K562 (cell line): ENCODE measurements around the gene MTREX. TPM values are rescaled to one million over a fixed set of nuclear protein-coding genes. Genes with fewer than 3 reads are reported as not detected.

ENCODE experiments used
- CBX3 ChIP-seq, 2 experiments: IDR thresholded peaks; 1 replicate in 1 of 2; 2 replicates in 1 of 2; pipeline ENCODE4 v1.6.1; 2012; ENCODE audit warnings: inconsistent platforms in 2 of 2, low read length in 2 of 2, borderline replicate concordance in 1 of 2, control low read depth in 1 of 2
- CEBPB ChIP-seq: fragments of 450-650 bp; IDR thresholded peaks from 2 replicates; pipeline ENCODE4 v1.6.1; 2016; ENCODE audit warnings: missing genetic modification characterization, missing compliant biosample characterization
- EGR1 ChIP-seq: fragments of 450-650 bp; conservative IDR thresholded peaks from 2 replicates; pipeline ENCODE4 v1.6.1; 2017; ENCODE audit warnings: mild to moderate bottlenecking
- JUND ChIP-seq, 2 experiments: IDR thresholded peaks; 2 replicates in 1 of 2; 3 replicates in 1 of 2; pipeline ENCODE4 v1.6.1; 2011; ENCODE audit warnings: borderline replicate concordance in 2 of 2, low read depth in 2 of 2, low read length in 2 of 2, improper control_type of control experiment in 1 of 2, missing biosample characterization in 1 of 2, missing genetic modification characterization in 1 of 2, missing genetic modification reagents in 1 of 2
- MEF2A ChIP-seq: IDR thresholded peaks from 2 replicates; pipeline ENCODE4 v1.6.1; 2011; ENCODE audit warnings: low read depth, mild to moderate bottlenecking, low read length, moderate library complexity; ENCODE audit not compliant: control insufficient read depth
- NFE2L1 ChIP-seq: fragments of 450-650 bp; IDR thresholded peaks from 2 replicates; pipeline ENCODE4 v1.6.1; 2016; ENCODE audit warnings: missing genetic modification characterization, low read depth, mild to moderate bottlenecking, missing compliant biosample characterization, moderate library complexity, borderline replicate concordance
- RCOR1 ChIP-seq, 2 experiments: IDR thresholded peaks; 2 replicates each; pipeline ENCODE4 v1.6.1; 2012; ENCODE audit warnings: low read depth in 2 of 2, low read length in 2 of 2, borderline replicate concordance in 1 of 2, improper control_type of control experiment in 1 of 2
- TRIM24 ChIP-seq, 2 experiments: fragments of 450-650 bp; IDR thresholded peaks; 2 replicates each; pipeline ENCODE4 v1.6.1; 2016
- XRCC3 ChIP-seq: fragments of 450-650 bp; IDR thresholded peaks from 2 replicates; pipeline ENCODE4 v1.6.1; 2017; ENCODE audit warnings: mild to moderate bottlenecking, moderate library complexity
- ZBTB1 ChIP-seq: sonication (generic); formaldehyde crosslinking; IDR thresholded peaks from 2 replicates; pipeline ENCODE4 v1.8.1; 2023; ENCODE audit warnings: missing genetic modification reagents, low read depth, mild to moderate bottlenecking, borderline replicate concordance
- ZNF165 ChIP-seq: fragments of 250-450 bp; sonication (Bioruptor Pico); IDR thresholded peaks from 2 replicates; pipeline ENCODE4 v1.4.0; 2020; ENCODE audit warnings: borderline replicate concordance
- polyA plus RNA-seq, 8 experiments: library from polyadenylated mRNA; depleted of rRNA in 4 of 8; stranded (reverse) in 5 of 8; unstranded in 3 of 8; fragments of >200 nt; fragmentation: Nextera tagmentation in 2 of 8; fragmentation: Illumina TruSeq in 1 of 8; extraction: Ambion mirVana in 2 of 8; extraction: Trizol in 1 of 8; gene quantifications; 2 replicates each; pipeline versions ENCODE4 v1.2.1 to v1.2.3, GENCODE V29; 2011 to 2014; ENCODE audit warnings: inconsistent platforms in 1 of 8, missing spikeins in 1 of 8
- total RNA-seq, 7 experiments: library from RNA; depleted of rRNA in 6 of 7; stranded (reverse); fragments of >200 nt in 6 of 7; fragmentation: Illumina TruSeq in 2 of 7; extraction: Trizol in 2 of 7; gene quantifications; 2 replicates each; pipeline versions ENCODE4 v1.2.1 to v1.2.3, GENCODE V29; 2011 to 2021; ENCODE audit warnings: low replicate concordance in 1 of 7
- TF ChIP-seq, protein P1 (sequence below): fragments of 250-450 bp; sonication (Bioruptor Pico); IDR thresholded peaks from 2 replicates; pipeline ENCODE4 v1.4.0; 2020
- TF ChIP-seq, protein P2 (sequence below): fragments of 250-450 bp; sonication (Bioruptor Pico); IDR thresholded peaks from 2 replicates; pipeline ENCODE4 v1.8.0; 2022; ENCODE audit warnings: inconsistent platforms
- TF ChIP-seq, protein P3 (sequence below): sonication (generic); formaldehyde crosslinking; IDR thresholded peaks from 2 replicates; pipeline ENCODE4 v1.8.0; 2022; ENCODE audit warnings: missing genetic modification reagents, mild to moderate bottlenecking, borderline replicate concordance
- TF ChIP-seq, protein P4 (sequence below), 2 experiments: IDR thresholded peaks; 2 replicates each; pipeline ENCODE4 v1.6.1; 2012; ENCODE audit warnings: improper control_type of control experiment in 2 of 2, low read depth in 2 of 2, low read length in 2 of 2, borderline replicate concordance in 1 of 2

The MTREX gene
- total and polyA plus RNA-seq, 9 of the 15 experiments (the other 6 are each of a cell fraction or from before 2014, with no cell fraction given): 52.9 to 193 (median 150) TPM

DNA sequence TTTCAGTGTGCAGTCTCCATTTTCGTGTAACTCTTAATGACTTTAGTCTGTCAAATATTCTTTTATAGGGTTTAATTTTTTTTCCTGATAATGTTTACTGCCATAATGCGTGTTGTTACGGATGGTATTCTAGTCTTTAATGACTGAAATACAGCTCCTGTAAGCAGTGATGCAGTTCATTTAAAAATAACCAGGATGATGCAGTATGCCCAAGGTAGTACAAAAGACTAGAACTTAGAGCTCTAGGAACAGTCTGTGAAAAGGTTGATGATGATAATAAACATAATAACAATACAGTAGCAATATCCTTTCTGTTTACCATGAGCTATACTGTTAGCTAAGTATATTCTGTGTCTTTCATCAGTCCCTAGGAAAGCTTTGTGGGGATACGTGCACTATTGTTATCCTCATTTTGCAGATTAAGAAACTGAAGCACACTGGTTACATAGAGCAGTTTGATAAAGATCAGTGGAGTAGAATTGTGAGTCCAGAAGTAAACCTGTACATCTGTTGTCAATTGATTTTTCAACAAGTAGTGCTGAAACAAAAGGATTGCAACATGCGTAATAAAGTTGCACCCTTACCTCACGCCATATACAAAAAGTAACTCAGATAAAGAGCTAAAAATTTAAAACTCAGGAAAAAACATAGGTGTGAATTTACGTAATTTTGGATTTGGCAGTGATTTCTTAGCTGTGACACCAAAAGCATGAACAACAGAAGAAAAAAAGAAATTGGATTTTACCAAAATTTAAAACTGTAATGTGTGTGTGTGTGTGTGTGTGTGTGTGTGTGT is 64.5 kb downstream of the MTREX start (continued):
- TF ChIP-seq, protein P1, sequence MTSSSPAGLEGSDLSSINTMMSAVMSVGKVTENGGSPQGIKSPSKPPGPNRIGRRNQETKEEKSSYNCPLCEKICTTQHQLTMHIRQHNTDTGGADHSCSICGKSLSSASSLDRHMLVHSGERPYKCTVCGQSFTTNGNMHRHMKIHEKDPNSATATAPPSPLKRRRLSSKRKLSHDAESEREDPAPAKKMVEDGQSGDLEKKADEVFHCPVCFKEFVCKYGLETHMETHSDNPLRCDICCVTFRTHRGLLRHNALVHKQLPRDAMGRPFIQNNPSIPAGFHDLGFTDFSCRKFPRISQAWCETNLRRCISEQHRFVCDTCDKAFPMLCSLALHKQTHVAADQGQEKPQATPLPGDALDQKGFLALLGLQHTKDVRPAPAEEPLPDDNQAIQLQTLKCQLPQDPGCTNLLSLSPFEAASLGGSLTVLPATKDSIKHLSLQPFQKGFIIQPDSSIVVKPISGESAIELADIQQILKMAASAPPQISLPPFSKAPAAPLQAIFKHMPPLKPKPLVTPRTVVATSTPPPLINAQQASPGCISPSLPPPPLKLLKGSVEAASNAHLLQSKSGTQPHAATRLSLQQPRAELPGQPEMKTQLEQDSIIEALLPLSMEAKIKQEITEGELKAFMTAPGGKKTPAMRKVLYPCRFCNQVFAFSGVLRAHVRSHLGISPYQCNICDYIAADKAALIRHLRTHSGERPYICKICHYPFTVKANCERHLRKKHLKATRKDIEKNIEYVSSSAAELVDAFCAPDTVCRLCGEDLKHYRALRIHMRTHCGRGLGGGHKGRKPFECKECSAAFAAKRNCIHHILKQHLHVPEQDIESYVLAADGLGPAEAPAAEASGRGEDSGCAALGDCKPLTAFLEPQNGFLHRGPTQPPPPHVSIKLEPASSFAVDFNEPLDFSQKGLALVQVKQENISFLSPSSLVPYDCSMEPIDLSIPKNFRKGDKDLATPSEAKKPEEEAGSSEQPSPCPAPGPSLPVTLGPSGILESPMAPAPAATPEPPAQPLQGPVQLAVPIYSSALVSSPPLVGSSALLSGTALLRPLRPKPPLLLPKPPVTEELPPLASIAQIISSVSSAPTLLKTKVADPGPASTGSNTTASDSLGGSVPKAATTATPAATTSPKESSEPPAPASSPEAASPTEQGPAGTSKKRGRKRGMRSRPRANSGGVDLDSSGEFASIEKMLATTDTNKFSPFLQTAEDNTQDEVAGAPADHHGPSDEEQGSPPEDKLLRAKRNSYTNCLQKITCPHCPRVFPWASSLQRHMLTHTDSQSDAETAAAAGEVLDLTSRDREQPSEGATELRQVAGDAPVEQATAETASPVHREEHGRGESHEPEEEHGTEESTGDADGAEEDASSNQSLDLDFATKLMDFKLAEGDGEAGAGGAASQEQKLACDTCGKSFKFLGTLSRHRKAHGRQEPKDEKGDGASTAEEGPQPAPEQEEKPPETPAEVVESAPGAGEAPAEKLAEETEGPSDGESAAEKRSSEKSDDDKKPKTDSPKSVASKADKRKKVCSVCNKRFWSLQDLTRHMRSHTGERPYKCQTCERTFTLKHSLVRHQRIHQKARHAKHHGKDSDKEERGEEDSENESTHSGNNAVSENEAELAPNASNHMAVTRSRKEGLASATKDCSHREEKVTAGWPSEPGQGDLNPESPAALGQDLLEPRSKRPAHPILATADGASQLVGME (CRISPR knock-in tag): no peak
- TF ChIP-seq ZNF165: no peak
- TF ChIP-seq EGR1: no peak
- peak; percentile 50 for TF ChIP-seq CEBPB (tag)
- TF ChIP-seq, protein P2, sequence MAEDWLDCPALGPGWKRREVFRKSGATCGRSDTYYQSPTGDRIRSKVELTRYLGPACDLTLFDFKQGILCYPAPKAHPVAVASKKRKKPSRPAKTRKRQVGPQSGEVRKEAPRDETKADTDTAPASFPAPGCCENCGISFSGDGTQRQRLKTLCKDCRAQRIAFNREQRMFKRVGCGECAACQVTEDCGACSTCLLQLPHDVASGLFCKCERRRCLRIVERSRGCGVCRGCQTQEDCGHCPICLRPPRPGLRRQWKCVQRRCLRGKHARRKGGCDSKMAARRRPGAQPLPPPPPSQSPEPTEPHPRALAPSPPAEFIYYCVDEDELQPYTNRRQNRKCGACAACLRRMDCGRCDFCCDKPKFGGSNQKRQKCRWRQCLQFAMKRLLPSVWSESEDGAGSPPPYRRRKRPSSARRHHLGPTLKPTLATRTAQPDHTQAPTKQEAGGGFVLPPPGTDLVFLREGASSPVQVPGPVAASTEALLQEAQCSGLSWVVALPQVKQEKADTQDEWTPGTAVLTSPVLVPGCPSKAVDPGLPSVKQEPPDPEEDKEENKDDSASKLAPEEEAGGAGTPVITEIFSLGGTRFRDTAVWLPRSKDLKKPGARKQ (CRISPR knock-in tag): 0 out of 2 replicates have a peak, but pooled peaks have one; percentile 63
- 0 out of 2 replicates have a peak, but pooled peaks have one; percentile 66 for TF ChIP-seq XRCC3
- 0 out of 2 replicates have a peak, but pooled peaks have one; percentile 22 for TF ChIP-seq MEF2A
- TF ChIP-seq, protein P3, sequence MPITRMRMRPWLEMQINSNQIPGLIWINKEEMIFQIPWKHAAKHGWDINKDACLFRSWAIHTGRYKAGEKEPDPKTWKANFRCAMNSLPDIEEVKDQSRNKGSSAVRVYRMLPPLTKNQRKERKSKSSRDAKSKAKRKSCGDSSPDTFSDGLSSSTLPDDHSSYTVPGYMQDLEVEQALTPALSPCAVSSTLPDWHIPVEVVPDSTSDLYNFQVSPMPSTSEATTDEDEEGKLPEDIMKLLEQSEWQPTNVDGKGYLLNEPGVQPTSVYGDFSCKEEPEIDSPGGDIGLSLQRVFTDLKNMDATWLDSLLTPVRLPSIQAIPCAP (CRISPR knock-in tag): no peak
- no peak for TF ChIP-seq RCOR1 (IDR thresholded peaks at IDR 0.05; ENCODE audit: borderline replicate concordance in 1 of 2, low read depth in 2 of 2, low read length in 2 of 2)
- no peak for TF ChIP-seq NFE2L1
- TF ChIP-seq TRIM24 (IDR thresholded peaks at IDR 0.05): peak; percentile 70 to 75
- TF ChIP-seq, protein P4, sequence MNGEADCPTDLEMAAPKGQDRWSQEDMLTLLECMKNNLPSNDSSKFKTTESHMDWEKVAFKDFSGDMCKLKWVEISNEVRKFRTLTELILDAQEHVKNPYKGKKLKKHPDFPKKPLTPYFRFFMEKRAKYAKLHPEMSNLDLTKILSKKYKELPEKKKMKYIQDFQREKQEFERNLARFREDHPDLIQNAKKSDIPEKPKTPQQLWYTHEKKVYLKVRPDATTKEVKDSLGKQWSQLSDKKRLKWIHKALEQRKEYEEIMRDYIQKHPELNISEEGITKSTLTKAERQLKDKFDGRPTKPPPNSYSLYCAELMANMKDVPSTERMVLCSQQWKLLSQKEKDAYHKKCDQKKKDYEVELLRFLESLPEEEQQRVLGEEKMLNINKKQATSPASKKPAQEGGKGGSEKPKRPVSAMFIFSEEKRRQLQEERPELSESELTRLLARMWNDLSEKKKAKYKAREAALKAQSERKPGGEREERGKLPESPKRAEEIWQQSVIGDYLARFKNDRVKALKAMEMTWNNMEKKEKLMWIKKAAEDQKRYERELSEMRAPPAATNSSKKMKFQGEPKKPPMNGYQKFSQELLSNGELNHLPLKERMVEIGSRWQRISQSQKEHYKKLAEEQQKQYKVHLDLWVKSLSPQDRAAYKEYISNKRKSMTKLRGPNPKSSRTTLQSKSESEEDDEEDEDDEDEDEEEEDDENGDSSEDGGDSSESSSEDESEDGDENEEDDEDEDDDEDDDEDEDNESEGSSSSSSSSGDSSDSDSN (IDR thresholded peaks at IDR 0.05; ENCODE audit: borderline replicate concordance in 1 of 2, low read depth in 2 of 2, low read length in 2 of 2): no peak
- TF ChIP-seq JUND (IDR thresholded peaks at IDR 0.05; ENCODE audit: borderline replicate concordance, low read depth, low read length): no peak
- no peak for TF ChIP-seq JUND (tag; IDR thresholded peaks at IDR 0.05; ENCODE audit: borderline replicate concordance, low read depth, low read length)
- no peak for TF ChIP-seq ZBTB1 (CRISPR knock-in tag)
- peak in 1 of 2 experiments; percentile 77; a peak in 1 of 3 replicates for TF ChIP-seq CBX3 (IDR thresholded peaks at IDR 0.05; ENCODE audit: borderline replicate concordance in 1 of 2, low read length in 2 of 2)
